Esophagus squamous epithelium (tissue), 4 donors: ENCODE results near the gene TANGO2.

Source experiments
- CTCF ChIP-seq, 6 experiments: fragments of 450-650 bp in 4 of 6; fragments of 200-600 bp in 2 of 6; sonication (generic) in 2 of 6; IDR thresholded peaks; one replicate each; pipeline ENCODE4 v1.5.1; 2016 to 2019; ENCODE audit warnings: antibody characterized with exemption in 6 of 6, mild to moderate bottlenecking in 4 of 6, moderate library complexity in 4 of 6
- POLR2A ChIP-seq, 4 donors: fragments of 450-650 bp; IDR thresholded peaks; one replicate each; pipeline ENCODE4 v1.6.1; 2017; ENCODE audit warnings: antibody characterized with exemption in 4 of 4, mild to moderate bottlenecking in 4 of 4, moderate library complexity in 3 of 4

- TF ChIP-seq CTCF (IDR thresholded peaks at IDR 0.05): no peak
- TF ChIP-seq POLR2A (IDR thresholded peaks at IDR 0.05): no peak
Measured at GRCh38 chr22:19972251-19972650, 48.7 kb upstream of the TANGO2 start.
